HPDE6-E6E7 (cell line): ENCODE data around the gene ANKRD22.
A peak's percentile ranks its signal among the peaks of the same experiment; 100 is the strongest.
"Not testable (repeated sequence)": the region's sequence is repeated elsewhere in the genome, so short reads cannot be mapped to it uniquely, and the experiment has no call there.

Experiments
- DNase-seq: peaks from one replicate; pipeline ENCODE4 v3.0.0; 2011; ENCODE audit warnings: missing footprints; ENCODE audit errors: extremely low spot score

The ANKRD22 gene

GRCh38 chr10:88877298-88877697 is 25.7 kb upstream of the ANKRD22 start:
- DNase-seq = no peak

- DNase-seq = no peak
Observed at GRCh38 chr10:88875081-88875480, 23.4 kb upstream of the ANKRD22 start.

- no peak for DNase-seq
Observed at GRCh38 chr10:88874281-88874680, 22.6 kb upstream of the ANKRD22 start.

GRCh38 chr10:88873757-88874156 is 22.1 kb upstream of the ANKRD22 start:
- DNase-seq = no peak

GRCh38 chr10:88870089-88870488 is 18.4 kb upstream of the ANKRD22 start:
- DNase-seq = no peak

- peak; percentile 12 for DNase-seq
Observed at GRCh38 chr10:88866454-88866853, 14.8 kb upstream of the ANKRD22 start.

GRCh38 chr10:88865281-88865876 is 13.7 kb upstream of the ANKRD22 start:
- peak; percentile 19 for DNase-seq

GRCh38 chr10:88861036-88861435 is 9.4 kb upstream of the ANKRD22 start:
- no peak for DNase-seq

- peak; percentile 54 for DNase-seq
Observed at GRCh38 chr10:88858491-88858890, 6.8 kb upstream of the ANKRD22 start.

- no peak for DNase-seq
Observed at GRCh38 chr10:88857831-88858230, 6.2 kb upstream of the ANKRD22 start.

GRCh38 chr10:88854684-88855083 is 3.0 kb upstream of the ANKRD22 start:
- DNase-seq = no peak

GRCh38 chr10:88853155-88853881 is 1.7 kb upstream of the ANKRD22 start:
- DNase-seq = no peak

- DNase-seq = no peak
Observed at GRCh38 chr10:88852327-88852726, 683 bp upstream of the ANKRD22 start.

GRCh38 chr10:88850712-88851111 is 932 bp downstream of the ANKRD22 start:
- DNase-seq = no peak

- DNase-seq = no peak
Observed at GRCh38 chr10:88849234-88849633, 2.4 kb downstream of the ANKRD22 start.

GRCh38 chr10:88848499-88848898 is 3.1 kb downstream of the ANKRD22 start:
- DNase-seq = peak; percentile 20

GRCh38 chr10:88843171-88843570 is 8.5 kb downstream of the ANKRD22 start:
- DNase-seq = no peak

- no peak for DNase-seq
Observed at GRCh38 chr10:88841316-88842111, 10.1 kb downstream of the ANKRD22 start.

- no peak for DNase-seq
Observed at GRCh38 chr10:88840881-88841280, 10.8 kb downstream of the ANKRD22 start.

- peak; percentile 10 for DNase-seq
Observed at GRCh38 chr10:88840104-88840503, 11.5 kb downstream of the ANKRD22 start.

- DNase-seq = no peak
Observed at GRCh38 chr10:88838766-88839350, 12.8 kb downstream of the ANKRD22 start.

GRCh38 chr10:88837632-88838031 is 14.0 kb downstream of the ANKRD22 start:
- DNase-seq = not testable (repeated sequence)

GRCh38 chr10:88835910-88836221 is 15.8 kb downstream of the ANKRD22 start:
- no peak for DNase-seq
